HEK293 (cell line): ENCODE data around the gene TCF7L1.

ENCODE experiments used
- ATF2 ChIP-seq: fragments of 450-650 bp; formaldehyde crosslinking; IDR thresholded peaks from 2 replicates; pipeline ENCODE4 v1.5.1; 2016; ENCODE audit warnings: missing biosample characterization, missing genetic modification characterization, low read depth
- ZNF24 ChIP-seq: fragments of 450-650 bp; formaldehyde crosslinking; IDR thresholded peaks from 2 replicates; pipeline ENCODE4 v1.5.1; 2016; ENCODE audit warnings: missing biosample characterization, missing genetic modification characterization
- ZNF398 ChIP-seq: fragments of 450-650 bp; formaldehyde crosslinking; IDR thresholded peaks from 2 replicates; pipeline ENCODE4 v1.5.1; 2017; ENCODE audit warnings: missing biosample characterization, missing genetic modification characterization
- ZNF530 ChIP-seq: fragments of 450-650 bp; formaldehyde crosslinking; IDR thresholded peaks from 2 replicates; pipeline ENCODE4 v1.5.1; 2016; ENCODE audit warnings: low read depth, missing biosample characterization, missing genetic modification characterization
- ZNF548 ChIP-seq: fragments of 450-650 bp; formaldehyde crosslinking; IDR thresholded peaks from 2 replicates; pipeline ENCODE4 v1.5.1; 2016; ENCODE audit warnings: missing biosample characterization, missing genetic modification characterization
- TF ChIP-seq, protein P1 (sequence below): fragments of 450-650 bp; formaldehyde crosslinking; IDR thresholded peaks from 2 replicates; pipeline ENCODE4 v1.5.1; 2016; ENCODE audit warnings: missing biosample characterization, missing genetic modification characterization

DNA sequence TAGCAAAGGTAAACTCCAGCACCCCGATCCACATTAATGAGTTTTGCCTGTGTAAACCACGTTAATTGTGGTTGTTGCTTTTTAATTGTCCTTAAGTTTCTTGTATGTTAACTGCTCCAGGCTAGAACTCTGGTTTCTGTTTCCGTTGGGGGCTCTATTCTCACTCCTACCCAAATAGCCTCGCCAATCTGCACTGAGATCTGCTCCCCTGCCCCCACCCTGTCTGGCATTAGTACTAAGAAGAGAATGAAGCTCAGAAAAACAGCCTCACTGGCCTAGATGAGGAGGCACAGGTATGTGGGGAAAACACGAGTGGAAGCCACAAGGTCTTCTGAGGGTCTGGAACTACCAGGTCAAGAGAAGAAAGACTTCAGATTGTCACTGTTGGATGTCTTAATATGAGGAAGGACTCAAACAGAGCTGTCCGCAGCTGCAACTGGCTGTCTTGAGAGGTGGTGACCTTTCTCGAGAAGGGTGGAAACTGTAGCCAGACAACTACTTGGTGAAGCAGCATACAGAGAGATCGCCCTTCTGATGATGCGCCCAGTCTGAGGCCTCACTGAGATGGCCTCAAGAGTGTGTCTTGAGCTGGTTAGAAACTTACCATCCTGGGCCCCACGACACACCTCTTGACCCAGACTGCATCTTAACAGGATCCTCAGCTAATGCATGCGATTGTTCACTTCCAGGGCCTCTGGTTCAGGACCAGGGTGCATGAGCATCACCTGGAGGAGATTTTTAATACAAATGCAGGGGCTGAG lies 121.5 kb downstream of the TCF7L1 start:
- TF ChIP-seq ZNF530 (tag by site-specific recombination) (no peak), ZNF24 (tag by site-specific recombination) (no peak), ZNF548 (no peak), ZNF398 (tag by site-specific recombination) (no peak), ATF2 (tag by site-specific recombination) (no peak)
- TF ChIP-seq, protein P1, sequence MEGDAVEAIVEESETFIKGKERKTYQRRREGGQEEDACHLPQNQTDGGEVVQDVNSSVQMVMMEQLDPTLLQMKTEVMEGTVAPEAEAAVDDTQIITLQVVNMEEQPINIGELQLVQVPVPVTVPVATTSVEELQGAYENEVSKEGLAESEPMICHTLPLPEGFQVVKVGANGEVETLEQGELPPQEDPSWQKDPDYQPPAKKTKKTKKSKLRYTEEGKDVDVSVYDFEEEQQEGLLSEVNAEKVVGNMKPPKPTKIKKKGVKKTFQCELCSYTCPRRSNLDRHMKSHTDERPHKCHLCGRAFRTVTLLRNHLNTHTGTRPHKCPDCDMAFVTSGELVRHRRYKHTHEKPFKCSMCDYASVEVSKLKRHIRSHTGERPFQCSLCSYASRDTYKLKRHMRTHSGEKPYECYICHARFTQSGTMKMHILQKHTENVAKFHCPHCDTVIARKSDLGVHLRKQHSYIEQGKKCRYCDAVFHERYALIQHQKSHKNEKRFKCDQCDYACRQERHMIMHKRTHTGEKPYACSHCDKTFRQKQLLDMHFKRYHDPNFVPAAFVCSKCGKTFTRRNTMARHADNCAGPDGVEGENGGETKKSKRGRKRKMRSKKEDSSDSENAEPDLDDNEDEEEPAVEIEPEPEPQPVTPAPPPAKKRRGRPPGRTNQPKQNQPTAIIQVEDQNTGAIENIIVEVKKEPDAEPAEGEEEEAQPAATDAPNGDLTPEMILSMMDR (tag by site-specific recombination) = no peak
